Neutrophil (primary cell): ENCODE results near the gene CNTNAP5.

ENCODE experiments used
- H3K27ac ChIP-seq: fragments of 200-600 bp; sonication (generic); 2 replicates; pipeline ENCODE4 v1.5.1; 2016; ENCODE audit warnings: mild to moderate bottlenecking, moderate library complexity
- H3K27me3 ChIP-seq: fragments of 200-600 bp; sonication (generic); 2 replicates; pipeline ENCODE4 v1.6.0; 2016; ENCODE audit warnings: mild to moderate bottlenecking
- H3K36me3 ChIP-seq: fragments of 200-600 bp; sonication (generic); 2 replicates; pipeline ENCODE4 v1.5.1; 2017
- H3K4me1 ChIP-seq, 2 experiments: fragments of 200-600 bp in 1 of 2; sonication (generic) in 1 of 2; 1 replicate in 1 of 2; 2 replicates in 1 of 2; pipeline versions ENCODE4 v1.5.1 to v1.6.1; 2013 to 2016; ENCODE audit warnings: low read depth in 1 of 2, low read length in 1 of 2, mild to moderate bottlenecking in 1 of 2, moderate library complexity in 1 of 2; ENCODE audit not compliant: control insufficient read depth in 1 of 2, insufficient read depth in 1 of 2
- H3K4me3 ChIP-seq, 2 experiments: fragments of 200-600 bp in 1 of 2; sonication (generic) in 1 of 2; 1 replicate in 1 of 2; 2 replicates in 1 of 2; pipeline ENCODE4 v1.5.1; 2013 to 2016; ENCODE audit warnings: low read depth in 1 of 2, low read length in 1 of 2, mild to moderate bottlenecking in 1 of 2, moderate library complexity in 1 of 2
- H3K9me3 ChIP-seq: fragments of 200-600 bp; sonication (generic); 2 replicates; pipeline ENCODE4 v1.5.1; 2016
- TF ChIP-seq, protein P1 (sequence below): fragments of 200-600 bp; sonication (generic); IDR thresholded peaks from 2 replicates; pipeline ENCODE4 v1.5.1; 2016; ENCODE audit warnings: antibody characterized with exemption

CNTNAP5 gene

DNA sequence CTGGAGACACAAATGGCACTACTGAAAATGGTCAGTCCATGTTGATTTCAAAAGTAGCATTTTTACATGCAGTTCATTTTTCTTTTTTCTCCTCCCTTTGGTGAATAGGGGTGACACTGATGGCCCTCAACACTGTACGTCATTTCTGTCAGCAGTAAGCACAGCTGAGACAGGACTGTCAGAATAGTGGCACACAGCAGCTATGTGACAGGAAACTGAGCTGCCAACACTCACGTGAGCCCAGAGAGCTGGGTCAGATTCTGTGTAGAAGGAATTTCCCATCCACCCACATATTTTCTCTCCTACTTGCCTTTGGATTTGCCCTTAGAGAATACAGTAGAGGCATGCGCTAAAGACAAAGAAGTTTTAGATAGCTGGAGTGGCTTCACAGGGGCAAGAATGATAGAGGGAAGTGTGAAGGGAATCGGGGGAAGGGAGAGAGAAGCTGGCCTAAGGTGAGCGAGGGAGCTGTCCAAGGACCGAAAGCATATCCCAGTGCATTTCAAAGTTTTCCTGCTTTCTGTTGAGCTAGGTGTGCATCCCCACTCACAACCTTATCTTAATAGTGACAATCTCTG, 476.6 kb downstream of the CNTNAP5 start:
- TF ChIP-seq, protein P1, sequence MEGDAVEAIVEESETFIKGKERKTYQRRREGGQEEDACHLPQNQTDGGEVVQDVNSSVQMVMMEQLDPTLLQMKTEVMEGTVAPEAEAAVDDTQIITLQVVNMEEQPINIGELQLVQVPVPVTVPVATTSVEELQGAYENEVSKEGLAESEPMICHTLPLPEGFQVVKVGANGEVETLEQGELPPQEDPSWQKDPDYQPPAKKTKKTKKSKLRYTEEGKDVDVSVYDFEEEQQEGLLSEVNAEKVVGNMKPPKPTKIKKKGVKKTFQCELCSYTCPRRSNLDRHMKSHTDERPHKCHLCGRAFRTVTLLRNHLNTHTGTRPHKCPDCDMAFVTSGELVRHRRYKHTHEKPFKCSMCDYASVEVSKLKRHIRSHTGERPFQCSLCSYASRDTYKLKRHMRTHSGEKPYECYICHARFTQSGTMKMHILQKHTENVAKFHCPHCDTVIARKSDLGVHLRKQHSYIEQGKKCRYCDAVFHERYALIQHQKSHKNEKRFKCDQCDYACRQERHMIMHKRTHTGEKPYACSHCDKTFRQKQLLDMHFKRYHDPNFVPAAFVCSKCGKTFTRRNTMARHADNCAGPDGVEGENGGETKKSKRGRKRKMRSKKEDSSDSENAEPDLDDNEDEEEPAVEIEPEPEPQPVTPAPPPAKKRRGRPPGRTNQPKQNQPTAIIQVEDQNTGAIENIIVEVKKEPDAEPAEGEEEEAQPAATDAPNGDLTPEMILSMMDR: no peak
- no peak overlapping the region for H3K27ac ChIP-seq
- no peaks in the 10 kb centered on the region for H3K27me3 ChIP-seq
- no peaks in the 10 kb centered on the region for H3K4me1 ChIP-seq
- H3K4me3 ChIP-seq: no peak overlapping the region
- no peaks in the 10 kb centered on the region for H3K9me3 ChIP-seq
- H3K36me3 ChIP-seq: no peaks in the 10 kb centered on the region

DNA sequence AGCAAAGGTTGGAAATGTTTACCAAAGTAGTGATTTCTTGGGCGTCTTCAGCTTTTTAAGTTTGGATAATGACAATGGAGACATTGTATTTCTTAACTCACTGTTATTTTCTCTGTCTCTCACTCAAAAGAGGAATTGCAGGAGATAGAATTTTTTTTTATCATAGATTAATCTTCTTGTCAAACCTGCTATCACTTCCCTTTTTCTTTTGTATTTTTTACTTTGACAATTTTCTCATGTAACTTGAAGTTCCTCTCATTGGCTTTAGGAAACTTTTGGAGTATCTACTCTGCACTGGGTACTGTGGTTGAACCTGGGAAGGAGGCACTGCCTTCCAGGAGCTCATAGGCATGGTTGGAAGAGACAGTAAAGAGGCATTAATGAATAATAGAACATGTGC, 489.1 kb downstream of the CNTNAP5 start:
- Histone ChIP-seq H3K4me1 (no peaks in the 10 kb centered on the region), H3K36me3 (no peaks in the 10 kb centered on the region), H3K27me3 (no peaks in the 10 kb centered on the region), H3K9me3 (no peaks in the 10 kb centered on the region), H3K4me3 (no peak overlapping the region), H3K27ac (no peak overlapping the region)
- TF ChIP-seq, protein P1: no peak

DNA sequence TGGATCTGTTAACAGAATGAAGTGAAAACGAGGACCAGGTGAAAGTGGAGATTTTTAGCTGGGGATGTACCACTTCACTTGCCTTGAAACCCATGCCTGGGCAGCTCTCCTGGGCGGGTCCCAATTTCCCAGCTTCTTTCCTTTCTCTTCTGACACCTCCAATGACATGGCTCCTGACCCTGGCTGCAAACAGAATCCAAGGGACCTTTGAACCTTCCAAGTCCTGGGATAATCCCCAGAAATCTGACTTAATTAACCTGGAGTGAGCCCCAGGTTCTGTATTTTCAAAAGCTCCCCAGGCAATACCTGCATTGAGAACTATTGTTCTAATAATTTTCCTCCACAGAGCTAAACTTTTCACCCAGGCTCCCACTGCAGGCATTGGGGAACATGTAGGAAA, 495.9 kb downstream of the CNTNAP5 start:
- no peaks in the 10 kb centered on the region for H3K9me3 ChIP-seq
- TF ChIP-seq, protein P1: no peak
- no peaks in the 10 kb centered on the region for H3K27me3 ChIP-seq
- H3K4me3 ChIP-seq: no peak overlapping the region
- no peaks in the 10 kb centered on the region for H3K36me3 ChIP-seq
- no peak overlapping the region for H3K27ac ChIP-seq
- H3K4me1 ChIP-seq: no peaks in the 10 kb centered on the region

DNA sequence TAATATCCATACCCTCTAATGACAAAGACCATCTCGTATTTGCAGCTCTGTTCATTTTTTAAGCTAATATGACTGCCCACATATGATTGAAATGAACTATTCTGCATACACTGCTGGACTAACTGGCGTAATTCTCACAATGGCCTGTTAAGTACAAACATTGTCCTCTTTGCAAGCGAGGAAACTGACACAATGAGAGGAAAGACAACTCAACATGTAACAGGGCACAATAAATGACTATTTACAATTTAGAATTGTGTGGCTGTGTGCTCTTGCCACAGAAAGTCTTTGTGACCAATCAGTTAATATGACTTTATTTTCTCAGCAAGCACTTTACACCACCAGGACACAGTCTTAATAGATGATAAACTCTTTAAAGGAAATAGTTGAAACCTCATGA, 498.0 kb downstream of the CNTNAP5 start:
- Histone ChIP-seq H3K9me3 (no peaks in the 10 kb centered on the region), H3K4me3 (no peak overlapping the region), H3K4me1 (no peaks in the 10 kb centered on the region), H3K27ac (no peak overlapping the region), H3K27me3 (no peaks in the 10 kb centered on the region), H3K36me3 (no peaks in the 10 kb centered on the region)
- TF ChIP-seq, protein P1: no peak

DNA sequence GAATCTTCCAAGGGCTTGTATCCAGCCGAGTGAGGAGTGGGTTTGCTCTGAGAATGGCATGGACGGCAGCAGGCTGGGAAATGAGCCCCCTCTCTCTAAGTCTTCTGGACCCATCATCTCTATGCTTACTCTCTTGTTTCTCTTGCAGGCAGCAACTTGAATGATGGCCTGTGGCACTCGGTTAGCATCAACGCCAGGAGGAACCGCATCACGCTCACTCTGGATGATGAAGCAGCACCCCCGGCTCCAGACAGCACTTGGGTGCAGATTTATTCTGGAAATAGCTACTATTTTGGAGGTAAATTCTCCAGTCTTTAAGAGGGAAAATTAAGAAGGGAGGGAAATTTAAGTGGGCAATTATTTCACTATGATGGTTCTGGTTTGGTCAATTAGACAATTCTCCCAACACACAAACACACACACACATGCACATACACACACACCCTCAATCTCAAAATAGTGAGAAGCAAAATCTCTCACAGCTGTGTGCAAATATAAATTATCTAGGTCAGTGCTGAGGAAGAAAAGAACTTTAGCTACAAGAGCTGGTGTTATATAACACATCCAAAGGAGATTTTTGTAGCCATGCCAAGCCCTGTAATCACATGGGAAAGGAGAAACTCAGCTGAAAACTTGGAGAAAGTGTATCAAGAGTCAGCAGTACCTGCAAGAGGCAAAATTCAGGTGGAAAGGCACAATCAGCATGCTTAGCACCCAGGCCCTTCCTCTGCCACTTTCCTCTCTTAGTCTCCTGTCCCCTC, 499.2 kb downstream of the CNTNAP5 start:
- H3K9me3 ChIP-seq: no peaks in the 10 kb centered on the region
- TF ChIP-seq, protein P1: no peak
- no peak overlapping the region for H3K4me3 ChIP-seq
- no peaks in the 10 kb centered on the region for H3K27me3 ChIP-seq
- no peaks in the 10 kb centered on the region for H3K4me1 ChIP-seq
- no peak overlapping the region for H3K27ac ChIP-seq
- no peaks in the 10 kb centered on the region for H3K36me3 ChIP-seq
